Activated naive CD4-positive, alpha-beta T cell treated with anti-CD3 and anti-CD28 coated beads, Interleukin-2, amount 10 ng/mL, durations not matched to agents 7 days and 5 days (primary cell): Measurements from ENCODE around the gene ASTN2.

Experiments
- CTCF ChIA-PET: fragments of 350-600 bp; sonication (Branson Sonifier 250); formaldehyde crosslinking; loops from one replicate; lab custom pipeline; 2021; ENCODE audit warnings: antibody characterized with exemption; lab: Charles Lee
- DNase-seq: peaks from one replicate; pipeline ENCODE4 v3.0.0-alpha.2; 2020
- H3K27ac Mint-ChIP-seq: one replicate; pipeline ENCODE4 v1.8.0; 2021; ENCODE audit warnings: mild to moderate bottlenecking, moderate library complexity, mixed read lengths
- H3K27me3 Mint-ChIP-seq: one replicate; pipeline ENCODE4 v1.8.0; 2021; ENCODE audit warnings: mild to moderate bottlenecking, mixed read lengths
- H3K36me3 Mint-ChIP-seq: one replicate; pipeline ENCODE4 v1.8.0; 2021; ENCODE audit warnings: mixed read lengths
- H3K4me1 Mint-ChIP-seq: one replicate; pipeline ENCODE4 v1.8.0; 2021; ENCODE audit warnings: mixed read lengths
- H3K4me3 Mint-ChIP-seq: one replicate; pipeline ENCODE4 v1.8.0; 2021; ENCODE audit warnings: mild to moderate bottlenecking, moderate library complexity, mixed read lengths
- H3K9me3 Mint-ChIP-seq: one replicate; pipeline ENCODE4 v1.8.0; 2021; ENCODE audit warnings: mixed read lengths

Gene ASTN2

DNA sequence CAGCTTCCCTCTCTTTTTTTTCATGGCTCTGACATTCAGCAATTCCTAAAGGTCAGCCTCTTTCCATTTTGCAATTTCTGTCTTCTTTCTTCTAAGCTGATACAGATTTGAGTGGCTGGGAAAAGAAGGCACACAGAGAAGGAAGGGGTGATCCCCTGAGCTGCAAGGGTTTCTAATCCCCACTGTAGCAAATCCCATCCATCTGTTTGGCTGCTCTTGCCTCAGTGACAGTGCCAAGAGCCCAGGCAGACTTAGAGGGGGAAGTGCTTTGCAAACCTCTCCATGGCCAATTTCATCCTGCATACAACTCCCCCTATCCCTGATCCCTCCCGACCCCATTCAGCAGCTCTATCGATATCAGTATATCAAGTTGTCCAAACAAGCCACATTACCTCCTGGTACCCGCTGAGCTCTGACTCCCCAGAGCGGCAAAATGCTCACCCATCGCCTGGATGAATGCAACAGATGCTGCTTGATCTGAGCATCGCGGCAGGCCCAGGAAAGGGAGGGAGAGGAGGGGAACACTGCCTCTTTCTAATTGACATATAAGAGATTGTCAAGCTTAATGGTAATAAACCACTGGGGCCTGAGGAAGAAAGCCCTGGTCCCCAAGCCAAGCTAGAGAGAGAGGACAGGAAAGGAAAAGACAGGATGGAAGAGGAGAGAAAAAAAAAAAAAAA, 268.9 kb downstream of the ASTN2 start:
- no peaks in the 10 kb centered on the region for H3K27me3 Mint-ChIP-seq
- no peak overlapping the region for H3K4me3 Mint-ChIP-seq
- CTCF ChIA-PET: no interaction called here
- H3K4me1 Mint-ChIP-seq: no peaks in the 10 kb centered on the region
- H3K27ac Mint-ChIP-seq: no peak overlapping the region
- peaks cover 4% of the 10 kb centered on the region for H3K9me3 Mint-ChIP-seq
- H3K36me3 Mint-ChIP-seq: no peaks in the 10 kb centered on the region
- no peak for DNase-seq

GRCh38 chr9:117145081-117145480, 269.8 kb downstream of the ASTN2 start:
- Mint-ChIP-seq H3K4me1 (no peaks in the 10 kb centered on the region), H3K36me3 (no peaks in the 10 kb centered on the region), H3K27ac (no peak overlapping the region), H3K9me3 (peaks cover 4% of the 10 kb centered on the region), H3K4me3 (no peak overlapping the region), H3K27me3 (no peaks in the 10 kb centered on the region)
- CTCF ChIA-PET: no interaction called here
- DNase-seq: no peak

- Mint-ChIP-seq H3K9me3 (no peaks in the 10 kb centered on the region), H3K4me3 (no peak overlapping the region), H3K4me1 (no peaks in the 10 kb centered on the region), H3K36me3 (no peaks in the 10 kb centered on the region), H3K27ac (no peak overlapping the region), H3K27me3 (no peaks in the 10 kb centered on the region)
- CTCF ChIA-PET: no interaction called here
- no peak for DNase-seq
These were observed 276.6 kb downstream of the ASTN2 start for GRCh38 chr9:117138231-117138630.

DNA sequence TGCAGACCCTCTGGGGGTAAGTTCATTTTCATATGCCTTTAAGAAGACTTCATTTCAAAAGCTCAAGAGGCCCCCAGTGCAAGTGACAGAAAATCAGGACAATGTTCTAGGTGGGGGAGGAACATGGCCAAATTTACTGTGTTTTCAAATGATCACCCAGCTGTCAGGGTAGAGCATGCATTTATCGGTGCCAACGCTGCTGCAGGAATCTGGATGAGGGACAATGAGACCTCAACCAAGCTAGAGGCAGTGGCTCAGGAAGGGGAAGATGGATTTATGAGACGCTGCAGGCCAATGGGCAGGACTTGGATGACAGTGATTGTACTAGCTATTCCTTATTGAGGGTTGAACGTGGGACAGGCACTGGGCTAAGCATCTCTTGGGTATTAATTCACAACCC, 278.4 kb downstream of the ASTN2 start:
- Mint-ChIP-seq H3K27me3 (no peaks in the 10 kb centered on the region), H3K9me3 (no peaks in the 10 kb centered on the region), H3K4me1 (no peaks in the 10 kb centered on the region), H3K4me3 (no peak overlapping the region), H3K27ac (no peak overlapping the region), H3K36me3 (no peaks in the 10 kb centered on the region)
- DNase-seq: no peak
- CTCF ChIA-PET: no interaction called here

GRCh38 chr9:117135501-117136098, 279.3 kb downstream of the ASTN2 start:
- Mint-ChIP-seq H3K4me1 (no peaks in the 10 kb centered on the region), H3K4me3 (no peak overlapping the region), H3K9me3 (no peaks in the 10 kb centered on the region), H3K27me3 (no peaks in the 10 kb centered on the region), H3K27ac (no peak overlapping the region), H3K36me3 (no peaks in the 10 kb centered on the region)
- CTCF ChIA-PET: no interaction called here
- DNase-seq: no peak

DNA sequence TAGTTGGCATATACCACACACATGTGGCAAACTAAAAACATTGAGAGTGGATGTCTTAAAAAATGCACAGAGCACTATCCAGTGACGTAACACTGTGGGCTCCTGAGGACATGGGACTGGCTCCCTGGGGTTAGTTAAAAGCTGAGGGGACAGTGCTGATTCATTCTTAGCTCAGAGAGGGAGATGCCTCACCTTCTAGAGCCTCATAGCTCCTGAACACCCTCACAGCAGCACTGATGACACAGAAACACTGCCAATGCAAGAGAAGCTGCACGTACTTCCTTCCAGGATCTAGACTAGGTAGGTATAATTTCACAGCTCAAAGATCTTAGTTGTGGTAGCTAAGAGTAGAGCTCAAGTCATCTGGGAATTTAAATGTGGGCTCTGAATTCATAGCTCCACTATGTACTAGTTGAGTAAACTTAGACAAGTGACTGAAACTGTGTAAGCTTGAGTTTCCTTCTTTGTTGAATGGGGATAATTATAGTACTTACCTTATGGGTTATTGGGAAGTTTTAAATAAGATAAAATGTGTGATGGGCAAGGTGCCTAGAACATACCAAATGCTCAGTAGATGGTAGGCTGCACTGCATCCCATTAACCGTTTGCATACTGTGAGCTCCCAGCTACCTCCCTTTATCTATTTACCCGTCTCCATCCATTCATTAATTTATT, 279.9 kb downstream of the ASTN2 start:
- DNase-seq: no peak
- no peaks in the 10 kb centered on the region for H3K9me3 Mint-ChIP-seq
- no peaks in the 10 kb centered on the region for H3K4me1 Mint-ChIP-seq
- H3K4me3 Mint-ChIP-seq: no peak overlapping the region
- H3K36me3 Mint-ChIP-seq: no peaks in the 10 kb centered on the region
- no peaks in the 10 kb centered on the region for H3K27me3 Mint-ChIP-seq
- CTCF ChIA-PET: no interaction called here
- no peak overlapping the region for H3K27ac Mint-ChIP-seq

DNA sequence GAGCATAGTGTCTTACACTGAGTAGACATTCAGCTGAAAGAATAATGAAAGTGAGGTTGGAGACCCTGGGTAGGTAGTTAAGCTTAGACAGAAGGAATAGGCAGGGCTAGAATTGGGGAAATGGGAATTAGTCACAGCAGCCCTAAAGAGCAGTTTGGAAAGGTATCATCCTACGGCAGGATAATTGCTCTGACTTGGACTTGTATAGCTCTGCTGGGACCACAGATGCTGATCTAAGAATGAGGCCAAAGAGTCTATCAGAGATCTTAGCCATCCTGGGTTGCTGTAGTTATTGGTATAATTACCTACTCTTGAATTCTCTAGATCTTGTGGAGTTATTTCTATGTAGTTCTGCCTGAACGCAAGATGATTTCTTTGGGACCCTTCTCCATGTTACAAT, 288.0 kb downstream of the ASTN2 start:
- no peak overlapping the region for H3K27ac Mint-ChIP-seq
- CTCF ChIA-PET: no interaction called here

DNA sequence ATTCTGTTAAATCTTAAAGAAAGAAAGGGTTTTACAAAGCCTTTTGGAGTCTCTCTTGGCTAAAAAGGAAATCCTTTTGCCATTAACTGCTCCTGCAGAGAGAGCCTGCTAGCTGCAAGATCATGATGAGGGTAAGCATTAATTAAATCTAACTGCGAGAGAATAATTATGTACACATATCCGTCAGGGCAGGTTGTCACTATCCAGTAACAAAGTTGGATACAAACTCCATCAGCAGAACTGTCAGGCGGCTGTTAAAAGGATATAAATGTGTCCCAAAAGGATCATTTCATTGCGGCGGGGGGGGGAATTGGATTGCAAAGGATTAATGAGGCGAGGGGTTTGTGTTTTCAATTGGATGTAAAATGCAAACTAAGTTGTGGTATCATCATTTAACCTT, 289.3 kb downstream of the ASTN2 start:
- no peak for DNase-seq
- Mint-ChIP-seq H3K9me3 (peaks cover 4% of the 10 kb centered on the region), H3K36me3 (no peaks in the 10 kb centered on the region), H3K4me1 (no peaks in the 10 kb centered on the region), H3K27me3 (no peaks in the 10 kb centered on the region), H3K27ac (no peak overlapping the region), H3K4me3 (no peak overlapping the region)
- CTCF ChIA-PET: no interaction called here

More for the DNA sequence above, 288.0 kb downstream of the ASTN2 start:
- Mint-ChIP-seq H3K9me3 (peaks cover 2% of the 10 kb centered on the region), H3K36me3 (no peaks in the 10 kb centered on the region), H3K4me1 (no peaks in the 10 kb centered on the region), H3K27me3 (no peaks in the 10 kb centered on the region), H3K4me3 (no peak overlapping the region)
- no peak for DNase-seq

GRCh38 chr9:117123729-117124128, 291.1 kb downstream of the ASTN2 start:
- H3K4me3 Mint-ChIP-seq: no peak overlapping the region
- no peak for DNase-seq
- peaks cover 4% of the 10 kb centered on the region for H3K9me3 Mint-ChIP-seq
- CTCF ChIA-PET: no interaction called here
- H3K4me1 Mint-ChIP-seq: no peaks in the 10 kb centered on the region
- no peaks in the 10 kb centered on the region for H3K27me3 Mint-ChIP-seq
- no peaks in the 10 kb centered on the region for H3K36me3 Mint-ChIP-seq
- H3K27ac Mint-ChIP-seq: no peak overlapping the region

GRCh38 chr9:117122953-117123352, 291.9 kb downstream of the ASTN2 start:
- Mint-ChIP-seq H3K9me3 (peaks cover 2% of the 10 kb centered on the region), H3K27ac (no peak overlapping the region), H3K27me3 (no peaks in the 10 kb centered on the region), H3K4me3 (no peak overlapping the region), H3K36me3 (no peaks in the 10 kb centered on the region), H3K4me1 (no peaks in the 10 kb centered on the region)
- CTCF ChIA-PET: no interaction called here
- DNase-seq: no peak

DNA sequence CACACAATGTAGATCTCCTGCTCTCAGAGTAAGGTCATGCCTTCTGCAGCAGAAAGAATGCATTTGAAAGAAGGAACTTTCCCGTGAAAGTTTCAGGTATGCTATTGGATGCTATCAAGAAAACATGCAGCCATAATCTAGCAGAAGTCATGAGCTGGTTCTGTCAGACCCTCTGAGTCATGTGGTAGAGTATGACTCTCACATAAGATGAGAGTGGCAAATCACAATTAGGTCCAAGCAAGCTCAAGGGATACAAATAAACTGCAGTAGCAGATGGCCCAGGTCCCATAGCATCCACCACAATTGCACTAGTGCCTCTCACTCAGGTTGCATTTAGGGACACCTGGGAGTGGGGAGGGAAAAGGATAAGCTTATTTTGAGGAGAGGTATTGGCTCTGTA, 292.8 kb downstream of the ASTN2 start:
- CTCF ChIA-PET: no interaction called here
- Mint-ChIP-seq H3K4me1 (no peaks in the 10 kb centered on the region), H3K27me3 (no peaks in the 10 kb centered on the region), H3K4me3 (no peak overlapping the region), H3K27ac (no peak overlapping the region), H3K36me3 (no peaks in the 10 kb centered on the region), H3K9me3 (peaks cover 2% of the 10 kb centered on the region)
- no peak for DNase-seq

DNA sequence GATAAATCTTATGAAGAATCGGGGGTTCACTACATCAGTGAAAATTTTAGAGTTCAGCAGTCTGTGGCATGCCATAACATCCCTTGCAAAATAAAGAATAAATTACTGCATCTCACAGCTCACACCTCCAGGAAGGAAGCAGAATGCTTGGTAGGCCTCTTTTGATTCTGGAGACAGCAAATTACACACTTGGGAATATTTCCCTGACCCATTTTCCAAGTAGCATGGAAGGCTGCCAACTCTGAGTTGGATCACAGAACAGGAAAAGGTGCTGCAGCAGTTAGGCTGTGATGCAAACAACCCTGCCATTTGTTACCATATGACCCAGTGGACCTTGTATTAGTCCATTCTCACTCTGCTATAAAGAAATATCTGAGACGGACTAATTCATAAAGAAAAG, 293.5 kb downstream of the ASTN2 start:
- no peak for DNase-seq
- no peak overlapping the region for H3K27ac Mint-ChIP-seq
- CTCF ChIA-PET: no interaction called here
- H3K4me1 Mint-ChIP-seq: no peaks in the 10 kb centered on the region
- peaks cover 2% of the 10 kb centered on the region for H3K9me3 Mint-ChIP-seq
- H3K4me3 Mint-ChIP-seq: no peak overlapping the region
- H3K36me3 Mint-ChIP-seq: no peaks in the 10 kb centered on the region
- no peaks in the 10 kb centered on the region for H3K27me3 Mint-ChIP-seq

DNA sequence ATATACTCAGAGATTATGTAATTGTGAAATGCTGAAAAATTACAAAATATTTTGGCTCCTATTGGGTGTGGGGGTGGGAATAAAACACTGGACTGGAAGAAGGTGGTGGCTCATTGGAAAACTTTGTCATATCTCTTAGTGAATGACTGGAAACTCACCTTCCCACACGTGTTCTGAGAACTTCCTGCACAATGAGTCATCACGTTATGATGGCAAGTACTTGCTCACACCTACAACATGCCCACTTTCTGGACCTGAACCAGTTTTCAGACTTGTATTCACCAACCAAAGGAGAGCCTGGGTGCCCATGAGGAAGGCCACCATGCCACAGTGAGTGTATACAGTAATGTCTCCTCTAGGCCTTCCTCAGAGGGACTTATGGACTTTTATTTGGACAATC, 294.8 kb downstream of the ASTN2 start:
- Mint-ChIP-seq H3K27ac (no peak overlapping the region), H3K9me3 (peaks cover 2% of the 10 kb centered on the region), H3K27me3 (no peaks in the 10 kb centered on the region), H3K36me3 (no peaks in the 10 kb centered on the region), H3K4me1 (no peaks in the 10 kb centered on the region), H3K4me3 (no peak overlapping the region)
- no peak for DNase-seq
- CTCF ChIA-PET: no interaction called here

DNA sequence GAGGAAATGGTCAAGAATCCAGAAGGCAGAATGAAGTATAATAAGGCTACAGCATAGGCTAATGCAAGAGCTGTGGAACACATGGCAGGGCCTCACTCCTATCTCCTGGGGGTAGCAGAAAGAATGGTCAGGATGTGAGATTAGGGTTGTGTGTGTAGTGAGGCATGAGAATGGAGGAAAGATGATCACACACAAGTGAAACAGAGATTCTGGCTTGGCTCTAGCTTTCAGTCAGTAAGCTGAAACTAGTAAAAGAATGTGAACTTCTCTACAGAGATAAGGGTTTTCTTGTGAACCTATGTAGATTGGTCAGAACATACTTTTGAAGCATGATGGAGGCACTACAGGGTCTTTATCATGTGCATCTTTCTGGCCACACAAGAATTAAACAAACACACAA, 298.8 kb downstream of the ASTN2 start:
- no peak overlapping the region for H3K4me3 Mint-ChIP-seq
- H3K27ac Mint-ChIP-seq: no peak overlapping the region
- no peaks in the 10 kb centered on the region for H3K36me3 Mint-ChIP-seq
- no peaks in the 10 kb centered on the region for H3K27me3 Mint-ChIP-seq
- H3K9me3 Mint-ChIP-seq: peaks cover 2% of the 10 kb centered on the region
- CTCF ChIA-PET: interaction anchor here (0.6 kb wide), 1 partner anchor 83 kb away, joined by 3 read pairs; no protein-coding TSS in a partner anchor
- DNase-seq: no peak
- no peaks in the 10 kb centered on the region for H3K4me1 Mint-ChIP-seq

- DNase-seq: no peak
- Mint-ChIP-seq H3K4me1 (no peaks in the 10 kb centered on the region), H3K9me3 (no peaks in the 10 kb centered on the region), H3K4me3 (no peak overlapping the region), H3K36me3 (no peaks in the 10 kb centered on the region), H3K27ac (no peak overlapping the region), H3K27me3 (no peaks in the 10 kb centered on the region)
- CTCF ChIA-PET: no interaction called here
These were observed 300.1 kb downstream of the ASTN2 start for GRCh38 chr9:117114768-117115167.
